ENCODE data around the gene UGGT1. TPM values are rescaled to one million over a fixed set of nuclear protein-coding genes. Genes with fewer than 3 reads are reported as not detected.

The UGGT1 gene
- total RNA-seq, 2 experiments from 2014 or later = 33.2 to 59.5 TPM

DNA sequence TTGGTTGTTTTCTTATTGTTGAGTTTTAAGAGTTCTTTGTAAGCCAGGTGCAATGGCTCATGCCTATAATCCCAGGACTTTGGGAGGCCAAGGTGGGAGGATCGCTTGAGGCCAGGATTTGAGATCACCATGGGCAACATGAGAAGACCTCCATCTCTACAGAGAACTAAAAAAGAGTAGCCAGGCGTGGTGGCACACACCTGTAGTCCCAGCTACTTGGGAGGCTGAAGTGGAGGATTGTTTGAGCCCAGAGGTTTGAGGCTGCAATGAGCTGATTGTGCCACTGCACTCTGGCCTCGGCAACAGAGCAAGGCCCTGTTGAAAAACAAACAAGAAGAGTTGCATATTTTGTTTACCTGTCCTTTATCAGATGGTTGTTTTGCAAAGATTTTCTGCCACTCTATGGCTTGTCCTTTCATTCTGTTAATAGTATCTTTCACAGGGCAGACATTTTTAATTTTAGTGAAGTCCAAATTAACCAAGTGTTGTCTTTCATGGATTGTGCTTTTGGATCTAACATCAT lies 46.2 kb downstream of the UGGT1 start:
- Histone ChIP-seq H3K4me2 (ENCODE audit: low read length) (no peak overlapping the region), H3K9me2 (ENCODE audit: insufficient read depth, low read length) (no peaks in the 10 kb centered on the region), H3K9me3 (ENCODE audit: low read length) (no peaks in the 10 kb centered on the region), H3K27ac (ENCODE audit: low read depth, low read length, poor library complexity, severe bottlenecking) (no peak overlapping the region), H3K4me3 (ENCODE audit: low read depth, low read length, poor library complexity, severe bottlenecking) (no peak overlapping the region), H2AFZ (ENCODE audit: low read length) (no peak overlapping the region), H3K4me1 (ENCODE audit: insufficient read depth, low read length, poor library complexity, severe bottlenecking) (no peaks in the 10 kb centered on the region), H3K36me3 (ENCODE audit: insufficient read depth, low read length) (peaks cover 96% of the 10 kb centered on the region), H3K79me2 (ENCODE audit: insufficient read depth, low read depth, low read length) (no peaks in the 10 kb centered on the region), H4K20me1 (ENCODE audit: insufficient read depth, low read length) (no peaks in the 10 kb centered on the region)
- TF ChIP-seq, protein P1, sequence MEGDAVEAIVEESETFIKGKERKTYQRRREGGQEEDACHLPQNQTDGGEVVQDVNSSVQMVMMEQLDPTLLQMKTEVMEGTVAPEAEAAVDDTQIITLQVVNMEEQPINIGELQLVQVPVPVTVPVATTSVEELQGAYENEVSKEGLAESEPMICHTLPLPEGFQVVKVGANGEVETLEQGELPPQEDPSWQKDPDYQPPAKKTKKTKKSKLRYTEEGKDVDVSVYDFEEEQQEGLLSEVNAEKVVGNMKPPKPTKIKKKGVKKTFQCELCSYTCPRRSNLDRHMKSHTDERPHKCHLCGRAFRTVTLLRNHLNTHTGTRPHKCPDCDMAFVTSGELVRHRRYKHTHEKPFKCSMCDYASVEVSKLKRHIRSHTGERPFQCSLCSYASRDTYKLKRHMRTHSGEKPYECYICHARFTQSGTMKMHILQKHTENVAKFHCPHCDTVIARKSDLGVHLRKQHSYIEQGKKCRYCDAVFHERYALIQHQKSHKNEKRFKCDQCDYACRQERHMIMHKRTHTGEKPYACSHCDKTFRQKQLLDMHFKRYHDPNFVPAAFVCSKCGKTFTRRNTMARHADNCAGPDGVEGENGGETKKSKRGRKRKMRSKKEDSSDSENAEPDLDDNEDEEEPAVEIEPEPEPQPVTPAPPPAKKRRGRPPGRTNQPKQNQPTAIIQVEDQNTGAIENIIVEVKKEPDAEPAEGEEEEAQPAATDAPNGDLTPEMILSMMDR (conservative IDR thresholded peaks at IDR 0.05; ENCODE audit: low read length) = no peak
- TF ChIP-seq EZH2phosphoT487 (IDR thresholded peaks at IDR 0.05; ENCODE audit: borderline replicate concordance, low read depth, low read length) = no peak
- no TSS peak for BruUV-seq (replicated peaks)
- DNase-seq (ENCODE audit: low spot score) = no peak
- ChIA-PET CTCF (ENCODE audit: unreplicated experiment) (no interaction called here), POLR2A (no interaction called here)
- intact Hi-C loops (cut with micrococcal nuclease; ENCODE audit: unreplicated experiment) = no loop called here

DNA sequence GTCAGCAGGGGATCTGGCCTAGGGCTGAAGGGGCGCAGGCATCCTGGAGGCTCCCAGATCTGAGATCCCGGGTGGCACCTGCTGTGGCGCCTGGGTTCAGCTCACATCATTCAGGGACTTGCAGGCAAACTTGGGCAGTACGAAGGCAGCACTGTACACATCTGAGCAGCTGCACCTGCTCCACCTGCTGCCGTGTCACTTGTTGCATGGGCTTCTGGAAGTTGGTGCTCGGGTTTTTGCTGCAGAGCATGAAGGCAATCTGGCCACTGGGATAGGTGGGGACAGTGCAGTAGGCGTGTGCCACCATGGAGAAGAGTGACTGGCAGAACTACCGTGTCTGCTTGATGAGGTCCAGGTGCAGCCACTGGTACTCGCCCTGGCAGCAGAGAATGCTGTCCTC lies 48.6 kb downstream of the UGGT1 start:
- no TSS peak for BruUV-seq (replicated peaks)
- Histone ChIP-seq H3K4me2 (ENCODE audit: low read length) (no peak overlapping the region), H3K36me3 (ENCODE audit: insufficient read depth, low read length) (peaks cover 90% of the 10 kb centered on the region), H3K9me2 (ENCODE audit: insufficient read depth, low read length) (no peaks in the 10 kb centered on the region), H3K4me3 (ENCODE audit: low read depth, low read length, poor library complexity, severe bottlenecking) (no peak overlapping the region), H3K27ac (ENCODE audit: low read depth, low read length, poor library complexity, severe bottlenecking) (no peak overlapping the region), H2AFZ (ENCODE audit: low read length) (no peak overlapping the region), H4K20me1 (ENCODE audit: insufficient read depth, low read length) (no peaks in the 10 kb centered on the region), H3K9me3 (ENCODE audit: low read length) (no peaks in the 10 kb centered on the region), H3K4me1 (ENCODE audit: insufficient read depth, low read length, poor library complexity, severe bottlenecking) (no peaks in the 10 kb centered on the region), H3K79me2 (ENCODE audit: insufficient read depth, low read depth, low read length) (no peaks in the 10 kb centered on the region)
- intact Hi-C loops (cut with micrococcal nuclease; ENCODE audit: unreplicated experiment) = no loop called here
- CTCF ChIA-PET (ENCODE audit: unreplicated experiment) = no interaction called here
- POLR2A ChIA-PET = interaction anchor here (0.6 kb wide), 1 partner anchor 151 kb away, joined by 3 read pairs; no protein-coding TSS in a partner anchor
- no peak for TF ChIP-seq EZH2phosphoT487 (IDR thresholded peaks at IDR 0.05; ENCODE audit: borderline replicate concordance, low read depth, low read length)
- TF ChIP-seq, protein P1 (conservative IDR thresholded peaks at IDR 0.05; ENCODE audit: low read length) = no peak
- no peak for DNase-seq (ENCODE audit: low spot score)

DNA sequence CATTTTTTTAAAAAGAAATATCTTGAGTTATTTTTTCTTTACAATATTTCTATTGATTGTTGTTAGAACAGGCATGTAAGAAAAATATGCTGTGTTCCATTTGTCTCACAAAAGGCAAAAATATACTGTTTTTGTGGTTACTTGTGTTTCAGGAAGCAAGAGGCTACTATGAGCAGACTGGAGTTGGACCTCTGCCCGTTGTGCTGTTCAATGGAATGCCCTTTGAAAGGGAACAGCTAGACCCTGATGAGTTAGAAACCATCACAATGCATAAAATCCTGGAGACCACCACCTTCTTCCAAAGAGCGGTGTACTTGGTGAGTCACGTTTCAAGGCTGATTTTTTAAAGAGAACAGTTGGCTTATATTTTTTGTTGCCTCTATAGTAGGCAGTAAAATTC lies 54.7 kb downstream of the UGGT1 start:
- no peak overlapping the region for H3K4me2 ChIP-seq (ENCODE audit: low read length)
- no peak for TF ChIP-seq EZH2phosphoT487 (IDR thresholded peaks at IDR 0.05; ENCODE audit: borderline replicate concordance, low read depth, low read length)
- TF ChIP-seq, protein P1 (conservative IDR thresholded peaks at IDR 0.05; ENCODE audit: low read length) = no peak
- no peak overlapping the region for H2AFZ ChIP-seq (ENCODE audit: low read length)
- H3K9me2 ChIP-seq (ENCODE audit: insufficient read depth, low read length) = no peaks in the 10 kb centered on the region
- peaks cover 80% of the 10 kb centered on the region for H3K36me3 ChIP-seq (ENCODE audit: insufficient read depth, low read length)
- intact Hi-C loops (cut with micrococcal nuclease; ENCODE audit: unreplicated experiment) = no loop called here
- no peak overlapping the region for H3K27ac ChIP-seq (ENCODE audit: low read depth, low read length, poor library complexity, severe bottlenecking)
- H3K4me3 ChIP-seq (ENCODE audit: low read depth, low read length, poor library complexity, severe bottlenecking) = no peak overlapping the region
- no peaks in the 10 kb centered on the region for H3K79me2 ChIP-seq (ENCODE audit: insufficient read depth, low read depth, low read length)
- H3K9me3 ChIP-seq (ENCODE audit: low read length) = no peaks in the 10 kb centered on the region
- peaks cover 6% of the 10 kb centered on the region for H3K4me1 ChIP-seq (ENCODE audit: insufficient read depth, low read length, poor library complexity, severe bottlenecking)
- no peaks in the 10 kb centered on the region for H4K20me1 ChIP-seq (ENCODE audit: insufficient read depth, low read length)
- BruUV-seq (replicated peaks) = no TSS peak
- ChIA-PET POLR2A (no interaction called here), CTCF (ENCODE audit: unreplicated experiment) (no interaction called here)
- DNase-seq (ENCODE audit: low spot score) = no peak

Data from OCI-LY7 (cell line).